ENCODE measurements around the gene OGFR. TPM values are rescaled to one million over a fixed set of nuclear protein-coding genes. Genes with fewer than 3 reads are reported as not detected.
"Not testable (repeated sequence)": the region's sequence is repeated elsewhere in the genome, so short reads cannot be mapped to it uniquely, and the experiment has no call there.

The OGFR gene
- total and polyA plus RNA-seq, 7 donors, result 11.6 to 21.6 (median 19.2) TPM

GRCh38 chr20:62843656-62844055 lies 39.0 kb downstream of the OGFR start:
- 96 to 98% (median 96%) methylated on average over 10 of the region's 10 CpGs for WGBS, 3 donors

GRCh38 chr20:62844182-62844581 lies 39.5 kb downstream of the OGFR start:
- 95 to 96% (median 96%) methylated on average over 7 of the region's 7 CpGs for whole genome bisulfite sequencing, 3 donors
- DNase-seq (no peak), ATAC-seq (no peak)
- intact Hi-C loops (cut with DNase I), result no loop called here
- no peaks in the 10 kb centered on the region for H3K9me3 ChIP-seq
- peaks cover 0 to 13% of the 10 kb centered on the region in 2 donors for H3K36me3 ChIP-seq (ENCODE audit: insufficient read depth in 1 of 2, low read depth in 1 of 2)
- H3K27ac ChIP-seq, result no peak overlapping the region
- no peak overlapping the region for H3K4me3 ChIP-seq
- H3K27me3 ChIP-seq (ENCODE audit: insufficient read depth in 3 of 3, low read length in 2 of 3), result no peaks in the 10 kb centered on the region
- no peaks in the 10 kb centered on the region for H3K4me1 ChIP-seq
- TF ChIP-seq CTCF (IDR thresholded peaks at IDR 0.05), result no peak

More at GRCh38 chr20:62843656-62844055, 39.0 kb downstream of the OGFR start:
- no peak for TF ChIP-seq CTCF (IDR thresholded peaks at IDR 0.05)
- Histone ChIP-seq H3K27me3 (ENCODE audit: insufficient read depth in 3 of 3, low read length in 2 of 3) (peaks cover 0 to under 1% (median 0%) of the 10 kb centered on the region in 3 donors), H3K27ac (no peak overlapping the region), H3K36me3 (ENCODE audit: insufficient read depth in 1 of 2, low read depth in 1 of 2) (peaks cover 0 to 13% of the 10 kb centered on the region in 2 donors), H3K9me3 (no peaks in the 10 kb centered on the region), H3K4me1 (no peaks in the 10 kb centered on the region), H3K4me3 (no peak overlapping the region)
- DNase-seq, result no peak
- no peak for ATAC-seq
- intact Hi-C loops (cut with DNase I), result no loop called here

GRCh38 chr20:62845416-62846160 lies 41.0 kb downstream of the OGFR start:
- no peak for TF ChIP-seq CTCF (IDR thresholded peaks at IDR 0.05)
- Histone ChIP-seq H3K9me3 (no peaks in the 10 kb centered on the region), H3K4me3 (no peak overlapping the region), H3K27ac (no peak overlapping the region), H3K4me1 (no peaks in the 10 kb centered on the region), H3K27me3 (ENCODE audit: insufficient read depth in 3 of 3, low read length in 2 of 3) (no peaks in the 10 kb centered on the region), H3K36me3 (ENCODE audit: insufficient read depth in 1 of 2, low read depth in 1 of 2) (peaks cover 3 to 13% of the 10 kb centered on the region in 2 donors)
- intact Hi-C loops (cut with DNase I), result no loop called here
- DNase-seq (no peak), ATAC-seq (no peak)
- 91 to 96% (median 93%) methylated on average over 16 of the region's 16 CpGs for WGBS, 3 donors

- TF ChIP-seq CTCF (IDR thresholded peaks at IDR 0.05), result no peak
- 79 to 81% (median 80%) methylated on average over 19 of the region's 19 CpGs for WGBS, 3 donors
- no peak overlapping the region for H3K27ac ChIP-seq
- H3K4me1 ChIP-seq, result no peaks in the 10 kb centered on the region
- intact Hi-C loops (cut with DNase I), result no loop called here
- ATAC-seq (no peak), DNase-seq (no peak)
- no peaks in the 10 kb centered on the region for H3K27me3 ChIP-seq (ENCODE audit: insufficient read depth in 3 of 3, low read length in 2 of 3)
- H3K36me3 ChIP-seq (ENCODE audit: insufficient read depth in 1 of 2, low read depth in 1 of 2), result peaks cover 3 to 8% of the 10 kb centered on the region in 2 donors
- no peak overlapping the region for H3K4me3 ChIP-seq
- H3K9me3 ChIP-seq, result no peaks in the 10 kb centered on the region
Measured at GRCh38 chr20:62846166-62846890, 41.7 kb downstream of the OGFR start.

- H3K9me3 ChIP-seq; H3K27me3 ChIP-seq (ENCODE audit: insufficient read depth in 3 of 3, low read length in 2 of 3); H3K4me3 ChIP-seq; DNase-seq; intact Hi-C loops (cut with DNase I); ATAC-seq; H3K4me1 ChIP-seq; H3K27ac ChIP-seq: not testable (repeated sequence)
- 97 to 98% (median 97%) methylated on average over 7 of the region's 7 CpGs for WGBS, 3 donors
- peaks cover 3 to 25% of the 10 kb centered on the region in 2 donors for H3K36me3 ChIP-seq (ENCODE audit: insufficient read depth in 1 of 2, low read depth in 1 of 2)
Measured at GRCh38 chr20:62848917-62849316, 44.3 kb downstream of the OGFR start.
